Activated CD8-positive, alpha-beta memory T cell treated with anti-CD3 and anti-CD28 coated beads for 24 hours (primary cell): ENCODE measurements around the gene LYRM2.

Experiments
- DNase-seq: peaks from one replicate; pipeline ENCODE4 v3.0.0-alpha.2; 2020

Gene LYRM2

GRCh38 chr6:89553431-89553830 is 85.1 kb downstream of the LYRM2 start:
- no peak for DNase-seq

GRCh38 chr6:89547281-89547680 is 91.3 kb downstream of the LYRM2 start:
- no peak for DNase-seq

GRCh38 chr6:89542866-89543265 is 95.7 kb downstream of the LYRM2 start:
- DNase-seq = no peak

- DNase-seq = no peak
Measured at GRCh38 chr6:89542081-89542857, 96.3 kb downstream of the LYRM2 start.

DNA sequence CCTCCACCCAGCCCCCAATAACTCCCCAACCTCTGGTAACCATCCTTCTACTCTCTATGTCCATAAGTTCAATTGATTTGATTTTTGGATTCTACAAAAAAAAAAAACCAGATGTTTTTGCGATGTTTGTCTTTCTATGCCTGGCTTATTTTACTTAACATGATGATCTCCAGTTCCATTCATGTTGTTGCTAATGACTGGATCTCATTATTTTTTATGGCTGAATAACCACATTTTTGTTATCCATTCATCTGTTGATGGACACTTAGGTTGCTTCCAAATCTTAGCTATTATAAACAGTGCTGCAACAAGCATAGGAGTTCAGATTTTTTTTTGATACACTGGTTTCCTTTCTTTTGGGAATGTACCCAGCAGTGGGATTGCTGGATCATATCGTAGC is 98.8 kb downstream of the LYRM2 start:
- no peak for DNase-seq

DNA sequence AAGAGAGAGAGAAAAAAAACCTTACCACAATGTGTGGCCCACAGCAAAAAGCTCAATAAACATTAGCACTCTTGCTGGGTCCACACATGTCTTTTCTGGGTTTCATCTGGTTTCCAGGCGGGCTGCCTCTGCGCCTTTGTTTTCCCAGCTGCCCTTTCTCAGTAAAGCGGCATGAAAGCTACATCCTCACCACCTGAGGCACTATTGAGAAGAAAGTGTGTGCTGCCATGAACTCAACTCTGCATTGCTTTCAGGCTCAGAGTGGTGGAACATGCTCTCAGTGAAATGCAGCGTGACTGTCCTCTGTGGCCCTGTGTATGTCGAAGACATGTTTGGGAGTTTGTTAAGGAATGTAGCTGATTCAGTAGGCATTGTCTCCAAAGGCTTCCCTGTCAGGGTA is 102.3 kb downstream of the LYRM2 start:
- no peak for DNase-seq

DNA sequence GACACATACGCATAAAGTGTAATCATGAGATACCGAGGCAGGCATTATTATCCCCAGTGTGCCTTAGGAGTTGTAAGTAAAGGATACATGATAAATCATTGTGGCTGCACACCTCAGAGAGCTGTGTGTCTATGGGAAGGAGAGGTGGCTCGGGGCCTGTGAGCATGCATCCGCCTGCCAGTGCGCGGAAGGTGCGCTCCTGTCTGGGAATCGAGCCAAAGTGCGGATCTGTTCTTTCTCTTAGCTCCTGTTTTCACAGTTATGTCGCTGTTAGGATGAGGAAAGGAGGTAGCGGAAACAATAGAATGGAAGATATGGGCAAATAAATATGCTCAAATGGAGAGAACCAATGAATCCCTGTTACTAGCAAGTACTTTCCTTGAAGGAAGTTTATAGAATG is 107.6 kb downstream of the LYRM2 start:
- no peak for DNase-seq

GRCh38 chr6:89528866-89529265 is 109.7 kb downstream of the LYRM2 start:
- no peak for DNase-seq

DNA sequence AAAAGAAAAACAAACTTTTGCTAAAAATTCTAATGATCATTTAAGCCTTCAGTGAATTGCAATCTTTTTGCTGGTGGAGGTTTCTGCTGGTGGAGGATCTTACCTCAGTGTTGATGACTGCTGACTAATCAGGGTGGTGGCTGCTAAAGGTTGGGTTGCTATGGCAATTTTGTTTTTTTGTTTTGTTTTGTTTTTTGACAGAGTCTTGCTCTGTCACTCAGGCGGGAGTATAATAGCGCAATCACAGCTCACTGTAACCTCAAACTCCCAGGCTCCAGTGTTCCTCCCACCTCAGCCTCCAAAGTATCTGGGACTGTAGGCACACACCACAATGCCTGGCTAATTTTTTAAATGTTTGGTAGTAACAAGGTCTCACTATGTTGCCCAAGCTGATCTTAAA is 110.9 kb downstream of the LYRM2 start:
- no peak for DNase-seq

GRCh38 chr6:89526563-89526869 is 112.0 kb downstream of the LYRM2 start:
- DNase-seq = no peak

DNA sequence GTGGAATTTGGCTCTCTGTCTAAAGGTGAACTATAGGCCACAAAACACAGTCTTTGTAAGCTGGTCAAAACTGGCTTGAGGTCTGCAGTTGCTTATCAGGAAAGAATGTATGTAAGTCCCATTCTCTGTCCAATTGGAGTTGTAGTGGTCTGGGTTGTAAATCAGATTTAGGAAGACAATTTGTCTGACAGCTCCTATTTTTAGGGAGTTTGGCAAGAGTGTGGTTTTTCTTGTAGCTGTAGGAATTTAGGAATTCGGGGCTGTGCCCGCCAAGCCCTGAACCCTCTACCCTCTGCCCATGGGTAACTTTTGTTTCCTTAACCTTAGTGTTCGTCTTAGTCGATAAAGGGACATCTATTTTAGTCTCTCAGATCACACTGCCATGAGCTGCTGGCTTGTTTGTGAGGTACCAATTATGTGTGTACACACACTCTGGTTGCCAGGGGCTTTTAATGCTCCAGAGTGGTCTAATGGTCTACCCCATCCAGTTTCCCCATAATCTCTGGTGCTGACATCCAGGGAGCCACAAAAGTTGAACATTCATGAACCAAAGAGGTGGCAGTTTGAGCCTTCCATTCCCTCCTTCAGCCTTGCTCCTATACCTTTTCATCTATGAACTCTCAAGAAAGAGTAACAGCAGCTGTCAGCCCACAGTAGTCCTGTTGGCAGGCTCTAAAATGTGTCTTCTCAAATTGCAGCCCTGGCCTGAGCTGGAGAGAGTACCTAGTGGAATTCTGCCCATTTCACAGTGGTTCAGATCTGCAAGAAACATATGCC is 112.6 kb downstream of the LYRM2 start:
- no peak for DNase-seq

GRCh38 chr6:89522778-89523177 is 115.8 kb downstream of the LYRM2 start:
- no peak for DNase-seq

- no peak for DNase-seq
Measured at GRCh38 chr6:89520736-89521135, 117.8 kb downstream of the LYRM2 start.

DNA sequence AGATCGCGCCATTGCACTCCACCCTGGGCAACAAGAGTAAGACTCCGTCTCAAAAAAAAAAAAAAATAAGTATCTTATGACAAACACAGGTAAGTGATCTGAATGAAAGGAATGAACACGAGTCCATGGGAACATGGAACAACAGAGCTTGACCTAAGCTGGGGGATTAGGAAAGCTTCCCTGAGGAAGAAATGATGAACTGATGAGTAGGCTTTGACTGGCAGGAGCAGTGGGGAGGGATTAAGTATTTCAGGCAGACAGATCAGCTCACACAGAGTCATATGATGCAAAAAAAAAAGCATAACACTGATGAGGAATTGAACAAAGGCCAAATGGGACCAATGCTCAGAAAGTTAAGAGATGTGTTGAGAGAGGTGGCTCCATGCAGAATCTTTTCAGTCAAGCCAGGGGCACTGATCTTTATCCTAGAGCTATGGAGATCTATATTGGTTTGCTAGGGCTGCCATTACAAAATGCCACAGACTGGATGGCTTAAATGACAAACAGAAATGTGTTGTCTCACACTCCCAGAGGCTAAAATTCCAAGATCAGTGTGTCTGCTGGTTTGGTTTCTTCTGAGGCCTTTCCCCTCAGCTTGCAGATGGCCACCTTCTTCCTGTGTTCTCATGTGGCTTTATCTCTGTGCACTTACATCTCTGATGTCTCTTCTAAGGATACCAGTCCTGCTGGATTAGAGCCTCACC is 120.0 kb downstream of the LYRM2 start:
- no peak for DNase-seq
